ENCODE data around the gene ID4. TPM values are rescaled to one million over a fixed set of nuclear protein-coding genes. Genes with fewer than 3 reads are reported as not detected.

The ID4 gene
- total and polyA plus RNA-seq, 2 experiments from 2014 or later = 29.1 to 34.0 TPM

DNA sequence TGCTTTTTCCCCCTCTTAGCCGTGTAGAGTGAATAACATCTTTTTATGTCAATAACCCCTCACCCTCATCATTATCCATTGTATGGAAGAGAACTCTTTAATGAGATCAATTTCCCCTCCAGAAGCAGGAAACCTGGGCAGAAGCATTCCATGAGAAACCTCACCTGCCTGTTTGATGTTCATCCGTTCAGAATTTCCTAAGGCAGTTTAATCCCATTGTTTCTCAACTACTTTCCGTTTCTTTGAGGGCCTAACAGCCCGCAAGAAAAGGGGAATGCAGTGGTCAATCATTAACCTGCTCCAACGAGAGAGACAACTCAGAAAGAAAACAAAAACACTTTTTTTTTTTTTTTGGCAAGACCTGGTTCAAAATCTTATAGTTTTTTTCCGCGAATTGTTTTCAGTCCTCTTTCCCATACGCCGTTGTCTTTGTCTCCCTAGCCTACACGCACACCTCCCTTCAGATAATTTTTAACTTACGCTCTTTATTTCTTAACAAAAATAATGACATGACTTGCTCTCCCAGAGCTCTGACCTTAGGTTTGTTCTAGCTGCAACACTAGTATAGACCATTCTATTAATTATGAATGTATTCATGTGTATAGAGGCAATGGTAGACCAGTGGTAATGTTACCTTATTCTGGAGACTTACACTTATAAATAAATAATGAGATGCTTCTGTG lies 25.6 kb upstream of the ID4 start:
- no peak overlapping the region for H3K27ac ChIP-seq
- no peak overlapping the region for H3K4me2 ChIP-seq (ENCODE audit: unreplicated experiment)
- TF ChIP-seq EZH2phosphoT487 (IDR thresholded peaks at IDR 0.05; ENCODE audit: insufficient read depth, low read depth) (no peak), EZH2 (IDR thresholded peaks at IDR 0.05; ENCODE audit: insufficient read depth, poor library complexity, severe bottlenecking) (no peak)

DNA sequence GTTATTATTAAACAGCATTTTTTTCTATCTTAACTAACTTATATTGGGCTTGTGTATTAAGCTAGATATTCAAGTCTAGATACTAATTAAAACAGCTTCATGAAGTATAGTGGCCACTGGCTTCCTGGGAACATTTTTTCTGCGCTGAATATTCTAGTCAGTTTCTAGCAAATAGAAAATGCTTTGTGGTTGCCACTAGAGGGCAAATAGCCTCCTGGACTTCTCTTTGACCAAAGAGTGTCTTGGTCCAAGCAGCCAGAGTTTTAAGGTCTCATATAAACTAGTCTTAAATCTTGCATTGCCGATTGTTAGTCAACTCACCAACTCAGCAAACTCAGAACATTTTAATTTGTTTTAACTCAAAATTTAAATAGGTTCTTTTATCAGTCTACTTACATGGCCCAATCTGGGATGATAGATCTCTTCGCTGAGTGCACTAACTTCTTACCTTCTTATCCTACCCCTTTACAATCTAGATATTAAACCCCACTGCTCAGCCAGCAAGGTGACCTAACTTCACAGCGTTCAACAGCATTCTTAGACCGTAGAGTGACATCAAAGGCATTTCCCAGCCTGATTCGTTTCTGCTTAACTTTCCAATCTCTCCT lies 24.6 kb upstream of the ID4 start:
- in situ Hi-C loops (cut with MboI) = no loop called here
- Histone ChIP-seq H3K9me2 (ENCODE audit: insufficient read depth) (no peaks in the 10 kb centered on the region), H3K36me3 (ENCODE audit: low read depth) (no peaks in the 10 kb centered on the region), H2AFZ (no peak overlapping the region), H3K4me2 (ENCODE audit: unreplicated experiment) (no peak overlapping the region), H3K4me3 (no peak overlapping the region), H4K20me1 (ENCODE audit: insufficient read depth) (no peaks in the 10 kb centered on the region), H3K4me1 (ENCODE audit: insufficient read depth) (no peaks in the 10 kb centered on the region), H3K9ac (no peak overlapping the region), H3K27me3 (replicated peaks; ENCODE audit: insufficient read depth) (no peaks in the 10 kb centered on the region), H3F3A (ENCODE audit: insufficient read depth) (no peaks in the 10 kb centered on the region), H3K9me3 (ENCODE audit: low read depth) (no peaks in the 10 kb centered on the region), H3K79me2 (ENCODE audit: insufficient read depth) (no peaks in the 10 kb centered on the region), H3K27ac (no peak overlapping the region)
- 66 to 69% methylated on average over 6 of the region's 6 CpGs for WGBS, 2 experiments (ENCODE audit: low coverage in 1 of 2, low lambda C conversion rate in 2 of 2, missing lambda C conversion rate in 2 of 2)
- peak; percentile 67 for DNase-seq
- TF ChIP-seq EZH2phosphoT487 (IDR thresholded peaks at IDR 0.05; ENCODE audit: insufficient read depth, low read depth) (no peak), EZH2 (IDR thresholded peaks at IDR 0.05; ENCODE audit: insufficient read depth, poor library complexity, severe bottlenecking) (no peak)

More for the DNA sequence above, 25.6 kb upstream of the ID4 start:
- Histone ChIP-seq H3K79me2 (ENCODE audit: insufficient read depth) (no peaks in the 10 kb centered on the region), H3K9me3 (ENCODE audit: low read depth) (no peaks in the 10 kb centered on the region), H3K36me3 (ENCODE audit: low read depth) (no peaks in the 10 kb centered on the region), H3K27me3 (replicated peaks; ENCODE audit: insufficient read depth) (no peaks in the 10 kb centered on the region), H4K20me1 (ENCODE audit: insufficient read depth) (no peaks in the 10 kb centered on the region), H3K9ac (no peak overlapping the region), H3K4me3 (no peak overlapping the region), H3K9me2 (ENCODE audit: insufficient read depth) (no peaks in the 10 kb centered on the region), H2AFZ (no peak overlapping the region), H3K4me1 (ENCODE audit: insufficient read depth) (no peaks in the 10 kb centered on the region), H3F3A (ENCODE audit: insufficient read depth) (no peaks in the 10 kb centered on the region)
- in situ Hi-C loops (cut with MboI) = no loop called here
- 93 to 96% methylated on average over 11 of the region's 11 CpGs for WGBS, 2 experiments (ENCODE audit: low coverage in 1 of 2, low lambda C conversion rate in 2 of 2, missing lambda C conversion rate in 2 of 2)
- no peak for DNase-seq

DNA sequence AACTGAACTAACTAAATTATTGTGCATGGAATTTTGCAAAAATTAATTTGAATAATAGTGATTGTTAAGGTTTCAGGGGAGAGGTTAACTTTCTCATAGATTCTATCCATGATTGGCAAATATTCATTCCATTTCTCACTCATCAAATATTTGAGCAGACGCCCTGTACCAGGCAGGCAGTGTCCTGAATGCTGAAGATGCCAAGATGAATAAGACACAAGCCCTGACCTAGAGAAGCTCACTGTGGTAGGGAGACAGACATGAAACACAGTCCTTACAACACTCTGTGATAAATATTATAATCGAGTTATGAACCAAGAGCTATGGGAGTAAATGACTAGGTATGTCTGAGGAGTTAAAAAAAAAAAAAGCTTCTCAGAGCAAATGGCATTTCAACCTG lies 18.4 kb upstream of the ID4 start:
- Histone ChIP-seq H3K9me3 (ENCODE audit: low read depth) (no peaks in the 10 kb centered on the region), H3F3A (ENCODE audit: insufficient read depth) (no peaks in the 10 kb centered on the region), H3K4me3 (no peak overlapping the region), H3K27ac (no peak overlapping the region), H3K4me2 (ENCODE audit: unreplicated experiment) (no peak overlapping the region), H3K9ac (no peak overlapping the region), H3K79me2 (ENCODE audit: insufficient read depth) (no peaks in the 10 kb centered on the region), H3K4me1 (ENCODE audit: insufficient read depth) (no peaks in the 10 kb centered on the region), H2AFZ (no peak overlapping the region), H4K20me1 (ENCODE audit: insufficient read depth) (no peaks in the 10 kb centered on the region), H3K27me3 (replicated peaks; ENCODE audit: insufficient read depth) (no peaks in the 10 kb centered on the region), H3K9me2 (ENCODE audit: insufficient read depth) (no peaks in the 10 kb centered on the region), H3K36me3 (ENCODE audit: low read depth) (no peaks in the 10 kb centered on the region)
- no peak for TF ChIP-seq EZH2 (IDR thresholded peaks at IDR 0.05; ENCODE audit: insufficient read depth, poor library complexity, severe bottlenecking)
- DNase-seq = peak; percentile 34
- in situ Hi-C loops (cut with MboI) = no loop called here
- 15 to 24% methylated on average over 2 of the region's 2 CpGs for WGBS, 2 experiments (ENCODE audit: low coverage in 1 of 2, low lambda C conversion rate in 2 of 2, missing lambda C conversion rate in 2 of 2)

DNA sequence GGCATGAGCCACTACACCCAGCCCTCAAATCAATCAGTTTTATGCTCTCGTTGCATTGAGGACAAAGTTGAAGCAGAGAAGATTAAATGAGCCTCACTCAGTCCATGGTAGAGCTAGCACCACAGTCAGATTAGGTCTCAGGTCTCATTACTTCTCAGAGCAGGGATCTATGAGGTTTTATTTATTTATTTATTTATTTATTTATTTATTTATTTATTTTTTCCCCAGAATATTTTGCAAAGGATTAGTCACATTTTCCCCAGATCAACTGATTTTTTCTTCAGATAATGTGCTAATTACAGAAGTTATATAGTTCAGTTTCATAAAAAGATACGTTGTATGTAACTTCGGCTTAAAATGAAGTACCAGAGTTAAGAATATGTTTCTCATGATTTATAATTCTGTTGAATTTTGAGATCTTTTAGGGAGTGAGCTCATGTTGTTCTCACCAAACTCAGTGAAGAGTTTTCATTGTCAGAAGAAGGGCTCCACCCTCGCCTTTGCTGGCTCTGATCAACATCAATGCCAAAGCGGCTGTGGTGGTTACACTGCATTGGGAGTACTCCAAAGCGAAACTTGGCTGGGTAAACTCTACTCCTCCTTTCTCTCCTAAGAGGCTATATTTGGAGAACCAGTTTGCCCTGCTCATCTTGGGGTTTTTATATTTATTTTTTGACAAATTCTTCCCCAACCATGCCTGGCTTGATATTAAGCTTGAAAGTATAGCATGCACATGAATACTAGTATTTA lies 12.9 kb upstream of the ID4 start:
- H3K27me3 ChIP-seq (replicated peaks; ENCODE audit: insufficient read depth) = no peaks in the 10 kb centered on the region
- no peaks in the 10 kb centered on the region for H3K9me3 ChIP-seq (ENCODE audit: low read depth)
- no peaks in the 10 kb centered on the region for H3K36me3 ChIP-seq (ENCODE audit: low read depth)
- peak overlapping the region; percentile 63 for H2AFZ ChIP-seq
- no peaks in the 10 kb centered on the region for H4K20me1 ChIP-seq (ENCODE audit: insufficient read depth)
- H3K27ac ChIP-seq = 0 out of 2 replicates have a peak overlapping the region, but pooled peaks have one; percentile 19
- WGBS, 2 experiments (ENCODE audit: low coverage in 1 of 2, low lambda C conversion rate in 2 of 2, missing lambda C conversion rate in 2 of 2) = 32 to 34% methylated on average over 6 of the region's 6 CpGs
- H3K9me2 ChIP-seq (ENCODE audit: insufficient read depth) = no peaks in the 10 kb centered on the region
- no peaks in the 10 kb centered on the region for H3K4me1 ChIP-seq (ENCODE audit: insufficient read depth)
- peak; percentile 74 for DNase-seq
- no peaks in the 10 kb centered on the region for H3K79me2 ChIP-seq (ENCODE audit: insufficient read depth)
- H3K4me3 ChIP-seq = no peak overlapping the region
- in situ Hi-C loops (cut with MboI) = no loop called here
- no peaks in the 10 kb centered on the region for H3F3A ChIP-seq (ENCODE audit: insufficient read depth)
- H3K9ac ChIP-seq = no peak overlapping the region
- peak overlapping the region; percentile 12 for H3K4me2 ChIP-seq (ENCODE audit: unreplicated experiment)
- no peak for TF ChIP-seq EZH2 (IDR thresholded peaks at IDR 0.05; ENCODE audit: insufficient read depth, poor library complexity, severe bottlenecking)
- no peak for TF ChIP-seq EZH2phosphoT487 (IDR thresholded peaks at IDR 0.05; ENCODE audit: insufficient read depth, low read depth)
